Neural cell (in vitro differentiated cells): ENCODE data around the gene ANGPTL8. TPM values are rescaled to one million over a fixed set of nuclear protein-coding genes. Genes with fewer than 3 reads are reported as not detected.

Experiments
- H2AFZ ChIP-seq: fragments of 200-600, 300-800 bp; sonication (generic), shearing (Covaris generic); 2 replicates; pipeline ENCODE4 v1.6.0; 2014; ENCODE audit warnings: low read depth, mild to moderate bottlenecking, antibody characterized with exemption, low read length, moderate library complexity
- H3F3A ChIP-seq: fragments of 200-600 bp; shearing (Covaris generic); 2 replicates; pipeline ENCODE4 v1.6.1; 2016; ENCODE audit warnings: mild to moderate bottlenecking, moderate library complexity, mixed read lengths, antibody characterized with exemption, low read length; ENCODE audit not compliant: insufficient read depth, poor library complexity, severe bottlenecking
- H3K27ac ChIP-seq: fragments of 200-600, 300-800 bp; sonication (generic), shearing (Covaris generic); 2 replicates; pipeline ENCODE4 v1.5.1; 2014; ENCODE audit warnings: mild to moderate bottlenecking, low read length, moderate library complexity
- H3K27me3 ChIP-seq: fragments of 300-800, 200-600 bp; sonication (generic), shearing (Covaris generic); 2 replicates; pipeline ENCODE4 v1.6.0; 2014; ENCODE audit warnings: mild to moderate bottlenecking, low read depth, low read length, moderate library complexity; ENCODE audit not compliant: insufficient read depth
- H3K36me3 ChIP-seq: fragments of 300-800, 200-600 bp; sonication (generic), shearing (Covaris generic); 2 replicates; pipeline ENCODE4 v1.5.1; 2014; ENCODE audit warnings: mild to moderate bottlenecking, antibody characterized with exemption, low read length, moderate library complexity; ENCODE audit not compliant: insufficient read depth
- H3K4me2 ChIP-seq: fragments of 300-800, 200-600 bp; sonication (generic), shearing (Covaris generic); 2 replicates; pipeline ENCODE4 v1.6.0; 2014; ENCODE audit warnings: mild to moderate bottlenecking, low read length
- H3K4me3 ChIP-seq: fragments of 300-800, 200-600 bp; sonication (generic), shearing (Covaris generic); 2 replicates; pipeline ENCODE4 v1.5.1; 2014; ENCODE audit warnings: mild to moderate bottlenecking, low read length, moderate library complexity
- H3K79me2 ChIP-seq: fragments of 200-600 bp; shearing (Covaris generic); replicated peaks from 2 replicates; pipeline ENCODE4 v1.6.0; 2014; ENCODE audit warnings: mild to moderate bottlenecking, low read length, moderate library complexity; ENCODE audit not compliant: insufficient read depth
- H3K9ac ChIP-seq: fragments of 300-800, 200-600 bp; sonication (generic), shearing (Covaris generic); 2 replicates; pipeline ENCODE4 v1.6.1; 2016; ENCODE audit warnings: mild to moderate bottlenecking, low read length, mixed read lengths
- H3K9me2 ChIP-seq: fragments of 200-600 bp; shearing (Covaris generic); 2 replicates; pipeline ENCODE4 v1.6.1; 2016; ENCODE audit warnings: mild to moderate bottlenecking, low read length, mixed read lengths; ENCODE audit not compliant: insufficient read depth
- H3K9me3 ChIP-seq: fragments of 200-600, 300-800 bp; sonication (generic), shearing (Covaris generic); 2 replicates; pipeline ENCODE4 v1.6.1; 2016; ENCODE audit warnings: mild to moderate bottlenecking, mixed run types, low read length, moderate library complexity, mixed read lengths
- H4K20me1 ChIP-seq: fragments of 200-600 bp; shearing (Covaris generic); 2 replicates; pipeline ENCODE4 v1.6.1; 2016; ENCODE audit warnings: mild to moderate bottlenecking, mixed run types; ENCODE audit not compliant: insufficient read depth
- CTCF ChIP-seq: fragments of 450-650 bp; IDR thresholded peaks from 2 replicates; pipeline ENCODE4 v1.5.1; 2014; ENCODE audit warnings: antibody characterized with exemption, mild to moderate bottlenecking, moderate library complexity; ENCODE audit not compliant: poor library complexity, severe bottlenecking
- EP300 ChIP-seq: fragments of 450-650 bp; conservative IDR thresholded peaks from 2 replicates; pipeline ENCODE4 v1.6.1; 2014; ENCODE audit warnings: antibody characterized with exemption, mild to moderate bottlenecking, moderate library complexity; ENCODE audit not compliant: poor library complexity, severe bottlenecking
- EZH2 ChIP-seq: fragments of 200-600, 300-800 bp; shearing (Covaris generic), sonication (generic); IDR thresholded peaks from 2 replicates; pipeline ENCODE4 v1.6.1; 2014; ENCODE audit warnings: antibody characterized with exemption, low read length, borderline replicate concordance, mild to moderate bottlenecking; ENCODE audit not compliant: insufficient read depth, poor library complexity, severe bottlenecking
- MXI1 ChIP-seq: fragments of 450-650 bp; conservative IDR thresholded peaks from 2 replicates; pipeline ENCODE4 v1.6.1; 2014; ENCODE audit warnings: antibody characterized with exemption, mild to moderate bottlenecking; ENCODE audit not compliant: poor library complexity, severe bottlenecking
- POLR2AphosphoS5 ChIP-seq: IDR thresholded peaks from 2 replicates; pipeline ENCODE4 v1.6.1; 2012
- RAD21 ChIP-seq: fragments of 450-650 bp; conservative IDR thresholded peaks from 2 replicates; pipeline ENCODE4 v1.6.1; 2014; ENCODE audit warnings: antibody characterized with exemption, mild to moderate bottlenecking, moderate library complexity
- REST ChIP-seq: IDR thresholded peaks from 2 replicates; pipeline ENCODE4 v1.6.1; 2012; ENCODE audit warnings: borderline replicate concordance
- SMC3 ChIP-seq: fragments of 450-650 bp; conservative IDR thresholded peaks from 2 replicates; pipeline ENCODE4 v1.6.1; 2014; ENCODE audit warnings: antibody characterized with exemption, mild to moderate bottlenecking, moderate library complexity; ENCODE audit not compliant: poor library complexity
- TAF1 ChIP-seq: IDR thresholded peaks from 2 replicates; pipeline ENCODE4 v1.6.1; 2012; ENCODE audit warnings: low read depth
- polyA plus RNA-seq: library from polyadenylated mRNA; depleted of rRNA; stranded (reverse); fragments of >200 nt; gene quantifications from 2 replicates; pipeline ENCODE4 v1.2.3, GENCODE V29; 2014

The ANGPTL8 gene
- polyA plus RNA-seq, 1 donor from 2014 or later = not detected

- Histone ChIP-seq H3F3A (no peaks in the 10 kb centered on the region), H3K79me2 (no peaks in the 10 kb centered on the region), H3K4me3 (no peak overlapping the region), H2AFZ (no peak overlapping the region), H3K4me2 (no peak overlapping the region), H3K9me2 (no peaks in the 10 kb centered on the region), H4K20me1 (no peaks in the 10 kb centered on the region), H3K27me3 (peaks cover 10% of the 10 kb centered on the region), H3K9ac (no peak overlapping the region), H3K36me3 (no peaks in the 10 kb centered on the region), H3K27ac (no peak overlapping the region), H3K9me3 (no peaks in the 10 kb centered on the region)
- TF ChIP-seq SMC3 = no peak
- no peak for TF ChIP-seq MXI1
- TF ChIP-seq REST = no peak
- no peak for TF ChIP-seq EP300
- TF ChIP-seq EZH2 = no peak
- TF ChIP-seq POLR2AphosphoS5 = no peak
- TF ChIP-seq CTCF = no peak
- TF ChIP-seq RAD21 = no peak
- no peak for TF ChIP-seq TAF1
Observed at GRCh38 chr19:11199517-11199916, 39.9 kb upstream of the ANGPTL8 start.

- no peak overlapping the region for H3K9ac ChIP-seq
- no peaks in the 10 kb centered on the region for H3K9me2 ChIP-seq
- no peaks in the 10 kb centered on the region for H3K79me2 ChIP-seq
- TF ChIP-seq MXI1 (no peak), SMC3 (no peak), CTCF (no peak), TAF1 (no peak), POLR2AphosphoS5 (no peak), RAD21 (no peak), REST (no peak), EP300 (no peak), EZH2 (no peak)
- H3F3A ChIP-seq = no peaks in the 10 kb centered on the region
- H4K20me1 ChIP-seq = no peaks in the 10 kb centered on the region
- peaks cover 10% of the 10 kb centered on the region for H3K27me3 ChIP-seq
- no peak overlapping the region for H2AFZ ChIP-seq
- H3K27ac ChIP-seq = no peak overlapping the region
- H3K4me3 ChIP-seq = no peak overlapping the region
- no peak overlapping the region for H3K4me2 ChIP-seq
- H3K36me3 ChIP-seq = no peaks in the 10 kb centered on the region
- H3K9me3 ChIP-seq = no peaks in the 10 kb centered on the region
Observed at GRCh38 chr19:11200015-11200574, 39.3 kb upstream of the ANGPTL8 start.
